ENCODE data around the gene AOPEP.
A peak's percentile ranks its signal among the peaks of the same experiment; 100 is the strongest.
"Not testable (repeated sequence)": the region's sequence is repeated elsewhere in the genome, so short reads cannot be mapped to it uniquely, and the experiment has no call there.

AOPEP gene

GRCh38 chr9:94872891-94873511, 146.5 kb downstream of the AOPEP start:
- no peak for DNase-seq

GRCh38 chr9:94874316-94874715, 147.8 kb downstream of the AOPEP start:
- no peak for DNase-seq

GRCh38 chr9:94875300-94876020, 149.0 kb downstream of the AOPEP start:
- DNase-seq, result no peak

- not testable (repeated sequence) for DNase-seq
Measured at GRCh38 chr9:94878804-94879203, 152.3 kb downstream of the AOPEP start.

GRCh38 chr9:94879230-94879629, 152.7 kb downstream of the AOPEP start:
- DNase-seq, result no peak

- no peak for DNase-seq
Measured at GRCh38 chr9:94881023-94881422, 154.5 kb downstream of the AOPEP start.

GRCh38 chr9:94881454-94881853, 155.0 kb downstream of the AOPEP start:
- no peak for DNase-seq

GRCh38 chr9:94881940-94882339, 155.4 kb downstream of the AOPEP start:
- DNase-seq, result peak; percentile 34

GRCh38 chr9:94882966-94883641, 156.6 kb downstream of the AOPEP start:
- no peak for DNase-seq

GRCh38 chr9:94885854-94886447, 159.5 kb downstream of the AOPEP start:
- DNase-seq, result no peak

GRCh38 chr9:94887721-94888120, 161.2 kb downstream of the AOPEP start:
- no peak for DNase-seq

- no peak for DNase-seq
Measured at GRCh38 chr9:94888775-94889174, 162.3 kb downstream of the AOPEP start.

GRCh38 chr9:94889628-94890027, 163.1 kb downstream of the AOPEP start:
- DNase-seq, result no peak

GRCh38 chr9:94891183-94891582, 164.7 kb downstream of the AOPEP start:
- DNase-seq, result no peak

- DNase-seq, result no peak
Measured at GRCh38 chr9:94892675-94893074, 166.2 kb downstream of the AOPEP start.

GRCh38 chr9:94894094-94894699, 167.7 kb downstream of the AOPEP start:
- no peak for DNase-seq

- no peak for DNase-seq
Measured at GRCh38 chr9:94895668-94896067, 169.2 kb downstream of the AOPEP start.

GRCh38 chr9:94896512-94896911, 170.0 kb downstream of the AOPEP start:
- DNase-seq, result no peak

GRCh38 chr9:94899464-94900221, 173.1 kb downstream of the AOPEP start:
- no peak for DNase-seq

GRCh38 chr9:94900222-94901018, 173.9 kb downstream of the AOPEP start:
- DNase-seq, result no peak

- no peak for DNase-seq
Measured at GRCh38 chr9:94901019-94901363, 174.5 kb downstream of the AOPEP start.

GRCh38 chr9:94903961-94904421, 177.5 kb downstream of the AOPEP start:
- no peak for DNase-seq

Measured in hematopoietic multipotent progenitor cell treated with erythropoietin and hydrocortisone succinate and interleukin-3 and kit ligand, for 4 days (in vitro differentiated cells).